Measurements from ENCODE around the gene APOL3. TPM values are rescaled to one million over a fixed set of nuclear protein-coding genes. Genes with fewer than 3 reads are reported as not detected.

The APOL3 gene
- total RNA-seq, 4 donors from 2014 or later: 60.9 to 149 (median 91.1) TPM

GRCh38 chr22:36184433-36185025, 24.0 kb upstream of the APOL3 start:
- DNase-seq (ENCODE audit: low spot score in 2 of 2): peak in 1 of 2 donors; percentile 47
- TF ChIP-seq CTCF (IDR thresholded peaks at IDR 0.05) (no peak), EP300 (IDR thresholded peaks at IDR 0.05) (peak in 1 of 2 donors; percentile 6), POLR2A (IDR thresholded peaks at IDR 0.05) (no peak)
- Histone ChIP-seq H3K27ac (no peak overlapping the region), H3K4me3 (no peak overlapping the region), H3K4me1 (peaks cover 0 to 16% (median 2%) of the 10 kb centered on the region in 4 donors), H3K27me3 (no peaks in the 10 kb centered on the region), H3K9me3 (no peaks in the 10 kb centered on the region), H3K36me3 (no peaks in the 10 kb centered on the region)
- 36 to 62% methylated on average over 5 to 10 of the region's 10 CpGs for WGBS, 2 donors

- TF ChIP-seq POLR2A (IDR thresholded peaks at IDR 0.05) (no peak), CTCF (IDR thresholded peaks at IDR 0.05) (no peak), EP300 (IDR thresholded peaks at IDR 0.05) (no peak)
- WGBS, 2 donors: 90 to 94% methylated on average over 7 of the region's 7 CpGs
- no peak overlapping the region for H3K27ac ChIP-seq
- H3K4me1 ChIP-seq: peaks cover 0 to 16% (median 2%) of the 10 kb centered on the region in 4 donors
- H3K36me3 ChIP-seq: no peaks in the 10 kb centered on the region
- no peaks in the 10 kb centered on the region for H3K9me3 ChIP-seq
- H3K27me3 ChIP-seq: no peaks in the 10 kb centered on the region
- no peak overlapping the region for H3K4me3 ChIP-seq
- DNase-seq (ENCODE audit: low spot score in 2 of 2): no peak
Observed at GRCh38 chr22:36183446-36183845, 22.9 kb upstream of the APOL3 start.

GRCh38 chr22:36182857-36183256, 22.3 kb upstream of the APOL3 start:
- TF ChIP-seq POLR2A (IDR thresholded peaks at IDR 0.05): no peak
- 90 to 91% methylated on average over 6 of the region's 6 CpGs for WGBS, 2 donors

DNA sequence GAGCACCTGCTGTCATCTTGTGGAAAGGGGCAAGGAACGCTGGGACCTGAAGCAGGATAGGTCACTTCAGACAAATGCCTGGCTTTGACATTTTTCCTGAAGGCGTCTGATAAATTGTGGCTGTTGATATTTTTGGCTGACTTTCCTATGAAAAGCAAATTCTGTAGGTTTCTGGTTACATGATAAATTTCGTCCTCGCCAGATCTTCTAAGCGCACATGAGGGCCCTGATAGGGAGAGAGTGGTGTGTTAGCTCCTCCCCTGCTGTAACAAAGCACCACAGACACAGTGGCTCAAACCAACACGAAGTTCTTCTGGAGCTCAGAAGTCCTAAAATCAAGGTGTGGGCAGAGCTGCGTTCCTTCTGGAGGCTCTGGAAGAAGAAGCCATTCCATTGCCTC, 21.5 kb upstream of the APOL3 start:
- Histone ChIP-seq H3K27ac (no peak overlapping the region), H3K9me3 (no peaks in the 10 kb centered on the region), H3K4me1 (peaks cover 0 to 16% (median 2%) of the 10 kb centered on the region in 4 donors), H3K4me3 (no peak overlapping the region), H3K27me3 (no peaks in the 10 kb centered on the region), H3K36me3 (no peaks in the 10 kb centered on the region)
- TF ChIP-seq POLR2A (IDR thresholded peaks at IDR 0.05) (no peak), EP300 (IDR thresholded peaks at IDR 0.05) (no peak), CTCF (IDR thresholded peaks at IDR 0.05) (no peak)
- WGBS, 2 donors: 73 to 74% methylated on average over 7 of the region's 7 CpGs
- DNase-seq (ENCODE audit: low spot score in 2 of 2): no peak

More at GRCh38 chr22:36182857-36183256, 22.3 kb upstream of the APOL3 start:
- DNase-seq (ENCODE audit: low spot score in 2 of 2): no peak
- Histone ChIP-seq H3K27me3 (no peaks in the 10 kb centered on the region), H3K36me3 (no peaks in the 10 kb centered on the region), H3K27ac (no peak overlapping the region), H3K4me3 (no peak overlapping the region), H3K9me3 (no peaks in the 10 kb centered on the region), H3K4me1 (peaks cover 0 to 16% (median 2%) of the 10 kb centered on the region in 4 donors)

DNA sequence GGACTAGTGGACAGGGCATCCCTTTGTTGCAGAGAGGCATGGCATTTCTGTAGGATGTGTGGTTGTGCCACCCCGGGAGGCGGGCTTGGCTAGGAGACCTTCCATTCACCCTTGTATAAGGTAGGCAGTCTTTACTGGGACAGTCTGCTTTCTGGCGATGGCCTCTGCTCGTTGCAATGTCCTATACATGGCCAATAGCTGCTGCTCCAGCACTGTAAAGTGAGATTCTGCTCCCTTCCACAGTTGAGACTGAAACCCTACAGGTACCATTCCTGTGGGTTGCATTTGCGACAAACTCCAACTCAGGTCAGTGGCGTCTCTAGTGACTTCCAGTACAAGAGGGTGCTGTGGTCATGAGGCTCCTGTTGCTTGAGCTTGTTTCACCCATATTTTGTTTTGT, 20.4 kb upstream of the APOL3 start:
- peaks cover 0 to 16% (median 2%) of the 10 kb centered on the region in 4 donors for H3K4me1 ChIP-seq
- 87 to 93% methylated on average over 6 of the region's 6 CpGs for WGBS, 2 donors
- H3K27ac ChIP-seq: no peak overlapping the region
- no peak for DNase-seq (ENCODE audit: low spot score in 2 of 2)
- H3K9me3 ChIP-seq: no peaks in the 10 kb centered on the region
- TF ChIP-seq EP300 (IDR thresholded peaks at IDR 0.05): no peak
- TF ChIP-seq POLR2A (IDR thresholded peaks at IDR 0.05): no peak
- TF ChIP-seq CTCF (IDR thresholded peaks at IDR 0.05): no peak
- no peak overlapping the region for H3K4me3 ChIP-seq
- no peaks in the 10 kb centered on the region for H3K36me3 ChIP-seq
- no peaks in the 10 kb centered on the region for H3K27me3 ChIP-seq
